NCI-H82 treated with DMSO at 0.1 percent for 48 hours (cell line): ENCODE results near the gene CDKN1A.

ENCODE experiments used
- DNase-seq: peaks from one replicate; lab custom pipeline; 2025; ENCODE audit not compliant: unreplicated experiment; lab: John Stamatoyannopoulos, UW

The CDKN1A gene

GRCh38 chr6:36677059-36677749, 1.3 kb upstream of the CDKN1A start:
- DNase-seq: no peak

- no peak for DNase-seq
These were observed 594 bp upstream of the CDKN1A start for GRCh38 chr6:36677753-36678487.

GRCh38 chr6:36679043-36679833, 724 bp downstream of the CDKN1A start:
- no peak for DNase-seq

- DNase-seq: no peak
These were observed 4.0 kb downstream of the CDKN1A start for GRCh38 chr6:36682328-36683144.

GRCh38 chr6:36683145-36683655, 4.7 kb downstream of the CDKN1A start:
- no peak for DNase-seq

- no peak for DNase-seq
These were observed 5.3 kb downstream of the CDKN1A start for GRCh38 chr6:36683656-36684446.

GRCh38 chr6:36684447-36684812, 5.9 kb downstream of the CDKN1A start:
- no peak for DNase-seq

- no peak for DNase-seq
These were observed 6.8 kb downstream of the CDKN1A start for GRCh38 chr6:36685166-36685924.

GRCh38 chr6:36685926-36686667, 7.6 kb downstream of the CDKN1A start:
- no peak for DNase-seq

GRCh38 chr6:36686668-36687513, 8.4 kb downstream of the CDKN1A start:
- no peak for DNase-seq

GRCh38 chr6:36688063-36688738, 9.7 kb downstream of the CDKN1A start:
- DNase-seq: no peak

- no peak for DNase-seq
These were observed 10.2 kb downstream of the CDKN1A start for GRCh38 chr6:36688739-36689075.

GRCh38 chr6:36691011-36691410, 12.5 kb downstream of the CDKN1A start:
- DNase-seq: no peak

- DNase-seq: no peak
These were observed 13.1 kb downstream of the CDKN1A start for GRCh38 chr6:36691612-36692011.

GRCh38 chr6:36692220-36692619, 13.7 kb downstream of the CDKN1A start:
- no peak for DNase-seq

GRCh38 chr6:36692861-36693702, 14.6 kb downstream of the CDKN1A start:
- DNase-seq: no peak
